Left lung (tissue), 14 donors: ENCODE results near the gene OR2T29. TPM values are rescaled to one million over a fixed set of nuclear protein-coding genes. Genes with fewer than 3 reads are reported as not detected.
"Not testable (repeated sequence)": the region's sequence is repeated elsewhere in the genome, so short reads cannot be mapped to it uniquely, and the experiment has no call there.

ENCODE experiments used
- ATAC-seq: fragments of 200-7000 bp; cut with Tn5 transposase; one replicate; pipeline ENCODE4 v1.9.1; 2020; ENCODE audit warnings: moderate library complexity
- DNase-seq, 4 donors: peaks; one replicate each; pipeline ENCODE4 v3.0.0-alpha.2; 2013 to 2020
- H3K27ac ChIP-seq, 2 donors: fragments of 200-600 bp; sonication (generic) in 1 of 2; one replicate each; pipeline versions ENCODE4 v1.5.0 to v1.8.0; 2020 to 2021
- H3K27me3 ChIP-seq, 2 donors: fragments of 200-600 bp; sonication (generic) in 1 of 2; one replicate each; pipeline versions ENCODE4 v1.5.0 to v1.8.0; 2020 to 2021
- H3K36me3 ChIP-seq, 2 donors: fragments of 200-600 bp; sonication (generic) in 1 of 2; one replicate each; pipeline versions ENCODE4 v1.5.0 to v1.8.0; 2020 to 2021
- H3K4me1 ChIP-seq, 2 donors: fragments of 200-600 bp; one replicate each; pipeline ENCODE4 v1.8.0; 2021
- H3K4me3 ChIP-seq, 2 donors: fragments of 200-600 bp; sonication (generic) in 1 of 2; one replicate each; pipeline versions ENCODE4 v1.5.0 to v1.8.0; 2020 to 2021; ENCODE audit warnings: mild to moderate bottlenecking in 1 of 2
- H3K9me3 ChIP-seq, 2 donors: fragments of 200-600 bp; sonication (generic) in 1 of 2; one replicate each; pipeline versions ENCODE4 v1.5.0 to v1.8.0; 2020 to 2021
- CTCF ChIP-seq, 2 donors: fragments of 200-600 bp; sonication (generic) in 1 of 2; IDR thresholded peaks; one replicate each; pipeline versions ENCODE4 v1.5.0 to v1.8.0; 2021; ENCODE audit warnings: antibody characterized with exemption in 2 of 2
- intact Hi-C, 2 donors: fragments of 100-400 bp; cut with DNase I; formaldehyde crosslinking; loops; one replicate each; pipeline versions ENCODE4 v1.11.2 to v1.14.2; 2022
- long read RNA-seq, 12 donors: library from polyadenylated mRNA in 2 of 12; unstranded in 2 of 12; transcript quantifications; one replicate each; pipeline ENCODE4 v2.0.0 and lab custom pipeline, GENCODE V29; 2019 to 2026
- polyA plus RNA-seq, 6 donors: library from polyadenylated mRNA; unstranded; fragments of 120-200 nt; gene quantifications; one replicate each; pipeline ENCODE4 v1.2.1, GENCODE V29; 2013; ENCODE audit not compliant: insufficient read length in 6 of 6
- total RNA-seq, 2 donors: library from RNA; stranded (reverse); fragmentation: NEBNext Ultra II Directional; extraction: Animal tissue kit (Norgen Biotek cat#: 25700); gene quantifications; one replicate each; pipeline ENCODE4 v1.2.1, GENCODE V29; 2021
- donor health status: DM: no; HTN: yes; CAD: no.
- donor health status: DM: no; HTN: no; CAD: no.

OR2T29 gene
- total RNA-seq (not detected), polyA plus RNA-seq (not detected)
- long read RNA-seq, donor 1: 0 reads
- long read RNA-seq, donor 2: 0 reads
- long read RNA-seq, donor 3: 0 reads
- long read RNA-seq, donor 4: 0 reads
- long read RNA-seq, donor 5: 0 reads
- long read RNA-seq, donor 6: 0 reads
- long read RNA-seq, donor 7: 0 reads
- long read RNA-seq, donor 8: 0 reads
- long read RNA-seq, donor 9: 0 reads
- long read RNA-seq, donor 10: 0 reads
- long read RNA-seq, donor 11: 0 reads
- long read RNA-seq, donor 12: 0 reads

GRCh38 chr1:248562672-248563071, at the start of gene OR2T29:
OR2T29 (minus strand) TSS chr1:248562772; CDS start chr1:248559491, 3,281 bp downstream.
- H3K36me3 ChIP-seq, intact Hi-C loops, H3K4me3 ChIP-seq, ATAC-seq, H3K4me1 ChIP-seq, H3K27me3 ChIP-seq, DNase-seq, H3K27ac ChIP-seq, H3K9me3 ChIP-seq: not testable (repeated sequence)

- Histone ChIP-seq H3K4me3 (no peak overlapping the region), H3K4me1 (no peaks in the 10 kb centered on the region), H3K27ac (no peak overlapping the region), H3K27me3 (no peaks in the 10 kb centered on the region), H3K9me3 (no peaks in the 10 kb centered on the region), H3K36me3 (no peaks in the 10 kb centered on the region)
- no peak for ATAC-seq
- intact Hi-C loops: no loop called here
- DNase-seq: no peak
- no peak for TF ChIP-seq CTCF (IDR thresholded peaks at IDR 0.05)
Measured at GRCh38 chr1:248611883-248612414, 49.4 kb upstream of the OR2T29 start.

GRCh38 chr1:248610301-248610700, 47.7 kb upstream of the OR2T29 start:
- H3K27ac ChIP-seq: no peak overlapping the region
- no peaks in the 10 kb centered on the region for H3K36me3 ChIP-seq
- no peak for TF ChIP-seq CTCF (IDR thresholded peaks at IDR 0.05)
- ATAC-seq: no peak
- no peaks in the 10 kb centered on the region for H3K27me3 ChIP-seq
- DNase-seq: no peak
- H3K4me3 ChIP-seq: no peak overlapping the region
- no peaks in the 10 kb centered on the region for H3K9me3 ChIP-seq
- no peaks in the 10 kb centered on the region for H3K4me1 ChIP-seq
- intact Hi-C loops: no loop called here

GRCh38 chr1:248599396-248599795, 36.8 kb upstream of the OR2T29 start:
- ATAC-seq: no peak
- Histone ChIP-seq H3K27ac (no peak overlapping the region), H3K27me3 (no peaks in the 10 kb centered on the region), H3K4me1 (no peaks in the 10 kb centered on the region), H3K4me3 (no peak overlapping the region), H3K9me3 (peaks cover 0 to 4% of the 10 kb centered on the region in 2 donors), H3K36me3 (no peaks in the 10 kb centered on the region)
- no peak for TF ChIP-seq CTCF (IDR thresholded peaks at IDR 0.05)
- intact Hi-C loops: no loop called here
- no peak for DNase-seq

- intact Hi-C loops: no loop called here
- Histone ChIP-seq H3K36me3 (no peaks in the 10 kb centered on the region), H3K4me3 (no peak within 1 kb of the TSS), H3K4me1 (no peaks in the 10 kb centered on the region), H3K9me3 (no peaks in the 10 kb centered on the region), H3K27me3 (no peaks in the 10 kb centered on the region), H3K27ac (no peak within 1 kb of the TSS)
- no peak for TF ChIP-seq CTCF (IDR thresholded peaks at IDR 0.05)
- ATAC-seq (no peak), DNase-seq (peak in 1 of 4 donors; percentile 29)
Measured at GRCh38 chr1:248597589-248597988, 35.0 kb upstream of the OR2T29 start, which contains the start of gene OR2T10. OR2T10 (minus strand) TSS chr1:248597700; CDS start chr1:248593768, 3,932 bp downstream.
